Fibroblast of lung (primary cell): ENCODE data around the gene GARIN1A. TPM values are rescaled to one million over a fixed set of nuclear protein-coding genes. Genes with fewer than 3 reads are reported as not detected.

Source experiments
- DNase-seq, 2 donors: peaks; one replicate each; pipeline versions ENCODE4 v3.0.0 to v3.0.0-alpha.2; 2010; ENCODE audit warnings: low read depth in 2 of 2
- H2AFZ ChIP-seq: 2 replicates; pipeline ENCODE4 v1.5.1; 2012; ENCODE audit warnings: low read length, control low read depth, inconsistent platforms
- H3K27ac ChIP-seq: 2 replicates; pipeline ENCODE4 v1.5.1; 2011; ENCODE audit warnings: low read length, control low read depth; ENCODE audit not compliant: insufficient read depth
- H3K27me3 ChIP-seq: 2 replicates; pipeline ENCODE4 v1.5.1; 2011; ENCODE audit warnings: mild to moderate bottlenecking, low read length; ENCODE audit not compliant: control insufficient read depth, insufficient read depth
- H3K36me3 ChIP-seq: 2 replicates; pipeline ENCODE4 v1.5.1; 2011; ENCODE audit warnings: low read length; ENCODE audit not compliant: control insufficient read depth, insufficient read depth
- H3K4me1 ChIP-seq: 2 replicates; pipeline ENCODE4 v1.5.1; 2011; ENCODE audit warnings: low read length; ENCODE audit not compliant: control insufficient read depth, insufficient read depth; ENCODE audit errors: extremely low read depth
- H3K4me2 ChIP-seq: 2 replicates; pipeline ENCODE4 v1.5.1; 2011; ENCODE audit warnings: low read length, control low read depth; ENCODE audit not compliant: insufficient read depth; ENCODE audit errors: extremely low read depth
- H3K4me3 ChIP-seq, 4 experiments: fragments of 200-600 bp in 1 of 4; sonication (generic) in 1 of 4; replicated peaks in 1 of 4; 2 replicates each; pipeline ENCODE4 v1.5.1; 2011 to 2016; ENCODE audit warnings: low read length in 4 of 4, low read depth in 3 of 4, mild to moderate bottlenecking in 3 of 4, control low read depth in 2 of 4, inconsistent platforms in 1 of 4, mixed read lengths in 1 of 4; ENCODE audit not compliant: insufficient read depth in 1 of 4; ENCODE audit errors: control extremely low read depth in 1 of 4
- H3K79me2 ChIP-seq: 2 replicates; pipeline ENCODE4 v1.5.1; 2012; ENCODE audit warnings: mild to moderate bottlenecking, low read length, inconsistent platforms; ENCODE audit not compliant: control insufficient read depth, insufficient read depth
- H3K9ac ChIP-seq: 2 replicates; pipeline ENCODE4 v1.5.1; 2011; ENCODE audit warnings: mild to moderate bottlenecking, low read length, control low read depth; ENCODE audit not compliant: insufficient read depth
- H3K9me3 ChIP-seq: 2 replicates; pipeline ENCODE4 v1.5.1; 2012; ENCODE audit warnings: low read depth, low read length; ENCODE audit not compliant: control insufficient read depth, insufficient read depth
- H4K20me1 ChIP-seq: 2 replicates; pipeline ENCODE4 v1.5.1; 2011; ENCODE audit warnings: low read length; ENCODE audit not compliant: control insufficient read depth, insufficient read depth; ENCODE audit errors: extremely low read depth
- EZH2 ChIP-seq: IDR thresholded peaks from 2 replicates; pipeline ENCODE4 v1.5.1; 2012; ENCODE audit warnings: low read length, control low read depth, mild to moderate bottlenecking; ENCODE audit errors: missing control alignments
- polyA plus RNA-seq, 2 donors: library from polyadenylated mRNA; depleted of rRNA in 1 of 2; stranded (reverse) in 1 of 2; unstranded in 1 of 2; fragments of >200 nt; gene quantifications; 2 replicates each; pipeline ENCODE4 v1.2.1, GENCODE V29; 2011 to 2012; ENCODE audit warnings: missing spikeins in 1 of 2
- total RNA-seq: library from RNA; depleted of rRNA; stranded (reverse); fragments of >200 nt; gene quantifications from 2 replicates; pipeline ENCODE4 v1.2.1, GENCODE V29; 2014
- TF ChIP-seq, protein P1 (sequence below), 2 donors: IDR thresholded peaks in 1 of 2; conservative IDR thresholded peaks in 1 of 2; 1 replicate in 1 of 2; 2 replicates in 1 of 2; pipeline ENCODE4 v1.5.1; 2011 to 2012; ENCODE audit warnings: low read length in 2 of 2, control low read depth in 1 of 2, inconsistent platforms in 1 of 2, low read depth in 1 of 2, mild to moderate bottlenecking in 1 of 2

GARIN1A gene
- total and polyA plus RNA-seq, 2 donors (not counting 1 experiment from before 2014, with no cell fraction given), result 0.52 to 1.5 TPM

DNA sequence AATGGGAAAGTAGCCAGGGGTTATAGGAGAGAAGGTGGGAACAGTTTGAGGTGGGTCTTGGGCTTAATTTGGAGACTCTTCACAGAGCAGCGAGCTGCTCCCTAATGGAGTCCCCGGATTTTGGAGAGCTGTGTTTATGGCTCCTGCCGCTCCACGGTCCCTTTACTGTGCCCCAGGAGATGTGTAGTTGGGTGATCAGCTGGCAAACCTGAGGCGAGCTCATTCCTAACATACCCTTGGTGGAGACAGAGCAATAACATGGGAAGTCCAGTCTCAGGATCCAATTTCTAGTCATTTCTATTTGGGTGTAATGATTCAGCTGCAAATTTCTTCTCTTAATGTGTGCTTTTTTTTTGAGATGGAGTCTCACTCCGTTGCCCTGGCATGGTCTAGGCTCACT, 1.5 kb downstream of the GARIN1A start:
- Histone ChIP-seq H3K27me3 (no peaks in the 10 kb centered on the region), H3K79me2 (no peaks in the 10 kb centered on the region), H3K9ac (no peak overlapping the region), H2AFZ (no peak overlapping the region), H3K9me3 (no peaks in the 10 kb centered on the region), H3K4me2 (no peak overlapping the region), H3K27ac (no peak overlapping the region), H4K20me1 (no peaks in the 10 kb centered on the region), H3K4me1 (no peaks in the 10 kb centered on the region), H3K4me3 (no peak overlapping the region), H3K36me3 (no peaks in the 10 kb centered on the region)
- DNase-seq, result no peak
- TF ChIP-seq, protein P1, sequence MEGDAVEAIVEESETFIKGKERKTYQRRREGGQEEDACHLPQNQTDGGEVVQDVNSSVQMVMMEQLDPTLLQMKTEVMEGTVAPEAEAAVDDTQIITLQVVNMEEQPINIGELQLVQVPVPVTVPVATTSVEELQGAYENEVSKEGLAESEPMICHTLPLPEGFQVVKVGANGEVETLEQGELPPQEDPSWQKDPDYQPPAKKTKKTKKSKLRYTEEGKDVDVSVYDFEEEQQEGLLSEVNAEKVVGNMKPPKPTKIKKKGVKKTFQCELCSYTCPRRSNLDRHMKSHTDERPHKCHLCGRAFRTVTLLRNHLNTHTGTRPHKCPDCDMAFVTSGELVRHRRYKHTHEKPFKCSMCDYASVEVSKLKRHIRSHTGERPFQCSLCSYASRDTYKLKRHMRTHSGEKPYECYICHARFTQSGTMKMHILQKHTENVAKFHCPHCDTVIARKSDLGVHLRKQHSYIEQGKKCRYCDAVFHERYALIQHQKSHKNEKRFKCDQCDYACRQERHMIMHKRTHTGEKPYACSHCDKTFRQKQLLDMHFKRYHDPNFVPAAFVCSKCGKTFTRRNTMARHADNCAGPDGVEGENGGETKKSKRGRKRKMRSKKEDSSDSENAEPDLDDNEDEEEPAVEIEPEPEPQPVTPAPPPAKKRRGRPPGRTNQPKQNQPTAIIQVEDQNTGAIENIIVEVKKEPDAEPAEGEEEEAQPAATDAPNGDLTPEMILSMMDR (conservative IDR thresholded peaks at IDR 0.05 in 1 of 2, IDR thresholded peaks at IDR 0.05 in 1 of 2; ENCODE audit: low read depth in 1 of 2, low read length in 2 of 2), result no peak
- TF ChIP-seq EZH2, result no peak

DNA sequence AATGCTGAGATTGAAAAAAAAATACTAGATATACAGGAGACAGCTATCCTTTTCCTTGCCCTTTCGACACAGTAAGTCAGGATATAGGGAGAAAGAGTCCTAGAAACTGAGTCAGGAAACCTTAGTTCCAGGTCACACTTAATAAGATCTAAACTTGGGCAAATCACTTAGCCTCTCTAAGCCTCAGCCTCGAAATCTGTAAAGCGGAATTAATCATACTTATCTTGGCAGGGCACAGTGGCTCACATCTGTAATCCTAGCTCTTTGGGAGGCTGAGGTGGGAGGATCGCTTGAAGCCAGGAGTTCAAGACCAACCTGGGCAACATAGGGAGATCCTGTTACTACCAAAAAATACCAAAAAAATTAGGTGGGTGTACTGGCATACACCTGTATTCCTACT, 4.6 kb downstream of the GARIN1A start:
- Histone ChIP-seq H3K9me3 (no peaks in the 10 kb centered on the region), H3K4me1 (no peaks in the 10 kb centered on the region), H3K27me3 (no peaks in the 10 kb centered on the region), H2AFZ (no peak overlapping the region), H3K36me3 (no peaks in the 10 kb centered on the region), H3K79me2 (no peaks in the 10 kb centered on the region), H3K4me3 (no peak overlapping the region), H3K27ac (no peak overlapping the region), H3K9ac (no peak overlapping the region), H4K20me1 (no peaks in the 10 kb centered on the region), H3K4me2 (no peak overlapping the region)
- TF ChIP-seq, protein P1 (conservative IDR thresholded peaks at IDR 0.05 in 1 of 2, IDR thresholded peaks at IDR 0.05 in 1 of 2; ENCODE audit: low read depth in 1 of 2, low read length in 2 of 2), result no peak
- TF ChIP-seq EZH2, result no peak
- DNase-seq, result no peak

DNA sequence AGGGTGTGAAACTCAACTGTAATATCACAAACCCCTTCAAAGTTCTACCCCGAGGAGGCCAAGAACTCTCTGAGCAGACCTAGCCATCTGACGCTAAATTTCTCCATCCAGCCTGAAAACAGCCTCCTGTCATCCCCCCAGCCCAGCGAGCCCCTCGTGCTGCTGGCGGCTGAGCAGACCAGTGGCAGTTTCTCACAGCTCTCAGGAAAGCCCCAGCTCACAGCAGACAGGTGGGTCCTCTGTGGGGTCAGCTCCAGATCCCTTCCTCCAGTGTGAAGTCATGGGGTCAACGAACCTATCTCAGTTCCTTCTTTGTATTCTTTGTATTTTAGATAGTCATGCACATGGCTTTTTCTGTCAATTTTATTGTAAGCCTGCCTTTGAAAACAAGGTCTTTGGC, 7.8 kb downstream of the GARIN1A start:
- Histone ChIP-seq H3K36me3 (no peaks in the 10 kb centered on the region), H2AFZ (no peak overlapping the region), H3K4me3 (no peak overlapping the region), H3K4me1 (no peaks in the 10 kb centered on the region), H4K20me1 (no peaks in the 10 kb centered on the region), H3K27ac (no peak overlapping the region), H3K9ac (no peak overlapping the region), H3K27me3 (no peaks in the 10 kb centered on the region), H3K4me2 (no peak overlapping the region), H3K9me3 (no peaks in the 10 kb centered on the region), H3K79me2 (no peaks in the 10 kb centered on the region)
- TF ChIP-seq, protein P1 (conservative IDR thresholded peaks at IDR 0.05 in 1 of 2, IDR thresholded peaks at IDR 0.05 in 1 of 2; ENCODE audit: low read depth in 1 of 2, low read length in 2 of 2), result no peak
- TF ChIP-seq EZH2, result no peak
- DNase-seq, result no peak
